ENCODE data around the gene NR1D2. TPM values are rescaled to one million over a fixed set of nuclear protein-coding genes. Genes with fewer than 3 reads are reported as not detected.

Gene NR1D2
- polyA plus RNA-seq, 2 of the 4 experiments (the other 2 are of a cell fraction), result 7.2 to 18.6 TPM

GRCh38 chr3:23993556-23994243 lies 48.6 kb downstream of the NR1D2 start:
- no peaks in the 10 kb centered on the region for H3K4me1 ChIP-seq
- ChIA-PET POLR2A (no interaction called here), CTCF (interaction anchor here (1.0 to 1.9 kb wide), 4 partner anchors 9 to 690 kb away, joined by 3 to 5 read pairs (median 3); no protein-coding TSS in a partner anchor)
- no peak overlapping the region for H3K27ac ChIP-seq
- FAIRE-seq (no peak), DNase-seq (ENCODE audit: low read depth in 1 of 2, low spot score in 1 of 2) (no peak), ATAC-seq (no peak)
- H3K4me3 ChIP-seq, result no peak overlapping the region
- H3K9me3 ChIP-seq, result no peaks in the 10 kb centered on the region
- no peak overlapping the region for H3K4me2 ChIP-seq
- WGBS (ENCODE audit: missing lambda C conversion rate), result 59% methylated on average over 5 of the region's 5 CpGs
- no peak for TF ChIP-seq POLR2AphosphoS2 (conservative IDR thresholded peaks at IDR 0.05; ENCODE audit: low read length)
- no peak for TF ChIP-seq POLR2A (IDR thresholded peaks at IDR 0.05; ENCODE audit: low read length)
- TF ChIP-seq CHD4 (IDR thresholded peaks at IDR 0.05; ENCODE audit: borderline replicate concordance), result no peak
- no peak for TF ChIP-seq ZFP36 (IDR thresholded peaks at IDR 0.05; ENCODE audit: borderline replicate concordance, partially characterized antibody)
- no peak for TF ChIP-seq GATA3 (IDR thresholded peaks at IDR 0.05; ENCODE audit: borderline replicate concordance)
- TF ChIP-seq MAZ (IDR thresholded peaks at IDR 0.05; ENCODE audit: borderline replicate concordance, low read depth, low read length), result no peak
- no peak for TF ChIP-seq RFX5 (IDR thresholded peaks at IDR 0.05)
- no peak for TF ChIP-seq HEYL (CRISPR knock-in tag; IDR thresholded peaks at IDR 0.05)

- Histone ChIP-seq H3K4me2 (no peak overlapping the region), H3K4me1 (0 out of 3 replicates have a peak, but pooled peaks cover 2% of the 10 kb centered on the region), H3K9me3 (no peaks in the 10 kb centered on the region), H3K27ac (no peak overlapping the region), H3K4me3 (no peak overlapping the region)
- ChIA-PET CTCF (interaction anchor here (1.0 to 1.3 kb wide), 3 partner anchors 9 to 689 kb away, joined by 3 read pairs; no protein-coding TSS in a partner anchor), POLR2A (no interaction called here)
- DNase-seq (ENCODE audit: low read depth in 1 of 2, low spot score in 1 of 2), result no peak
- ATAC-seq, result no peak
- WGBS (ENCODE audit: missing lambda C conversion rate), result 87% methylated on average over 4 of the region's 4 CpGs
- FAIRE-seq, result no peak
- TF ChIP-seq ZSCAN20 (CRISPR knock-in tag; IDR thresholded peaks at IDR 0.05) (no peak), JUNB (IDR thresholded peaks at IDR 0.05) (no peak), FOXS1 (CRISPR knock-in tag; IDR thresholded peaks at IDR 0.05) (no peak), KDM5A (IDR thresholded peaks at IDR 0.05) (no peak), CBX8 (IDR thresholded peaks at IDR 0.05) (no peak), PBX3 (IDR thresholded peaks at IDR 0.05) (no peak), MYC (IDR thresholded peaks at IDR 0.05; ENCODE audit: borderline replicate concordance, low read length) (no peak)
Observed at GRCh38 chr3:23994244-23994569, 49.1 kb downstream of the NR1D2 start.

GRCh38 chr3:23995219-23995618 lies 50.1 kb downstream of the NR1D2 start:
- ChIA-PET POLR2A (no interaction called here), CTCF (interaction anchor here (0.9 to 5.1 kb wide), 2 partner anchors 242 to 686 kb away, joined by 3 to 44 read pairs; no protein-coding TSS in a partner anchor)
- 64% methylated on average over 2 of the region's 2 CpGs for WGBS (ENCODE audit: missing lambda C conversion rate)
- ATAC-seq, result no peak
- no peak for DNase-seq (ENCODE audit: low read depth in 1 of 2, low spot score in 1 of 2)
- no peak overlapping the region for H3K4me2 ChIP-seq
- FAIRE-seq, result no peak
- TF ChIP-seq NFE2L2 (conservative IDR thresholded peaks at IDR 0.05; ENCODE audit: low read length), result no peak
- no peak for TF ChIP-seq JUN (IDR thresholded peaks at IDR 0.05)
- TF ChIP-seq CBX2 (IDR thresholded peaks at IDR 0.05; ENCODE audit: borderline replicate concordance, low read depth), result no peak
- TF ChIP-seq CTCF (IDR thresholded peaks at IDR 0.05), result no peak
- TF ChIP-seq HOXB13 (CRISPR knock-in tag; IDR thresholded peaks at IDR 0.05; ENCODE audit: low read depth), result no peak
- no peak for TF ChIP-seq POLR2AphosphoS2 (conservative IDR thresholded peaks at IDR 0.05; ENCODE audit: low read length)
- TF ChIP-seq MAX (IDR thresholded peaks at IDR 0.05), result no peak
- no peak for TF ChIP-seq E2F6 (IDR thresholded peaks at IDR 0.05; ENCODE audit: borderline replicate concordance, low read depth)
- no peak for TF ChIP-seq MYC (IDR thresholded peaks at IDR 0.05; ENCODE audit: borderline replicate concordance, low read length)
- no peak for TF ChIP-seq BCL3 (IDR thresholded peaks at IDR 0.05)
- no peak for TF ChIP-seq KDM1A (IDR thresholded peaks at IDR 0.05; ENCODE audit: low read depth)
- H3K9me3 ChIP-seq, result no peaks in the 10 kb centered on the region
- H3K27ac ChIP-seq, result no peak overlapping the region
- H3K4me3 ChIP-seq, result no peak overlapping the region
- 0 out of 3 replicates have a peak, but pooled peaks cover 4% of the 10 kb centered on the region for H3K4me1 ChIP-seq

Data from A549 (cell line).